ENCODE measurements around the gene PHF12. TPM values are rescaled to one million over a fixed set of nuclear protein-coding genes. Genes with fewer than 3 reads are reported as not detected.

Gene PHF12
- total RNA-seq, 1 donor from 2014 or later: 56.1 TPM

- Mint-ChIP-seq H3K4me1 (ENCODE audit: unreplicated experiment) (no peaks in the 10 kb centered on the region), H3K9me3 (ENCODE audit: unreplicated experiment) (no peaks in the 10 kb centered on the region), H3K4me3 (ENCODE audit: unreplicated experiment) (no peak overlapping the region), H3K27me3 (ENCODE audit: unreplicated experiment) (peaks cover 3% of the 10 kb centered on the region), H3K36me3 (ENCODE audit: low read depth, unreplicated experiment) (no peaks in the 10 kb centered on the region), H3K27ac (ENCODE audit: unreplicated experiment) (no peak overlapping the region)
- no peak for TF ChIP-seq CTCF (IDR thresholded peaks at IDR 0.05; ENCODE audit: unreplicated experiment)
- no peak for DNase-seq (ENCODE audit: low spot score)
Measured at GRCh38 chr17:28957277-28957991, 6.1 kb upstream of the PHF12 start.

- Mint-ChIP-seq H3K4me1 (ENCODE audit: unreplicated experiment) (no peaks in the 10 kb centered on the region), H3K36me3 (ENCODE audit: low read depth, unreplicated experiment) (no peaks in the 10 kb centered on the region), H3K27ac (ENCODE audit: unreplicated experiment) (no peak overlapping the region), H3K27me3 (ENCODE audit: unreplicated experiment) (peaks cover 3% of the 10 kb centered on the region), H3K4me3 (ENCODE audit: unreplicated experiment) (no peak overlapping the region), H3K9me3 (ENCODE audit: unreplicated experiment) (no peaks in the 10 kb centered on the region)
- DNase-seq (ENCODE audit: low spot score): no peak
- TF ChIP-seq CTCF (IDR thresholded peaks at IDR 0.05; ENCODE audit: unreplicated experiment): no peak
Measured at GRCh38 chr17:28956861-28957260, 5.5 kb upstream of the PHF12 start.

GRCh38 chr17:28956112-28956511, 4.8 kb upstream of the PHF12 start:
- no peak overlapping the region for H3K27ac Mint-ChIP-seq (ENCODE audit: unreplicated experiment)

GRCh38 chr17:28955408-28955807, 4.1 kb upstream of the PHF12 start:
- no peaks in the 10 kb centered on the region for H3K9me3 Mint-ChIP-seq (ENCODE audit: unreplicated experiment)
- DNase-seq (ENCODE audit: low spot score): no peak
- no peak overlapping the region for H3K27ac Mint-ChIP-seq (ENCODE audit: unreplicated experiment)
- H3K4me3 Mint-ChIP-seq (ENCODE audit: unreplicated experiment): no peak overlapping the region
- no peaks in the 10 kb centered on the region for H3K4me1 Mint-ChIP-seq (ENCODE audit: unreplicated experiment)
- TF ChIP-seq CTCF (IDR thresholded peaks at IDR 0.05; ENCODE audit: unreplicated experiment): no peak
- H3K27me3 Mint-ChIP-seq (ENCODE audit: unreplicated experiment): peaks cover 3% of the 10 kb centered on the region
- H3K36me3 Mint-ChIP-seq (ENCODE audit: low read depth, unreplicated experiment): no peaks in the 10 kb centered on the region

More at GRCh38 chr17:28956112-28956511, 4.8 kb upstream of the PHF12 start:
- DNase-seq (ENCODE audit: low spot score): no peak
- Mint-ChIP-seq H3K4me1 (ENCODE audit: unreplicated experiment) (no peaks in the 10 kb centered on the region), H3K4me3 (ENCODE audit: unreplicated experiment) (no peak overlapping the region), H3K36me3 (ENCODE audit: low read depth, unreplicated experiment) (no peaks in the 10 kb centered on the region), H3K9me3 (ENCODE audit: unreplicated experiment) (no peaks in the 10 kb centered on the region), H3K27me3 (ENCODE audit: unreplicated experiment) (peaks cover 3% of the 10 kb centered on the region)
- no peak for TF ChIP-seq CTCF (IDR thresholded peaks at IDR 0.05; ENCODE audit: unreplicated experiment)

- no peak for DNase-seq (ENCODE audit: low spot score)
- no peaks in the 10 kb centered on the region for H3K9me3 Mint-ChIP-seq (ENCODE audit: unreplicated experiment)
- no peak overlapping the region for H3K27ac Mint-ChIP-seq (ENCODE audit: unreplicated experiment)
- no peak for TF ChIP-seq CTCF (IDR thresholded peaks at IDR 0.05; ENCODE audit: unreplicated experiment)
- peaks cover 3% of the 10 kb centered on the region for H3K27me3 Mint-ChIP-seq (ENCODE audit: unreplicated experiment)
- no peak overlapping the region for H3K4me3 Mint-ChIP-seq (ENCODE audit: unreplicated experiment)
- no peaks in the 10 kb centered on the region for H3K4me1 Mint-ChIP-seq (ENCODE audit: unreplicated experiment)
- H3K36me3 Mint-ChIP-seq (ENCODE audit: low read depth, unreplicated experiment): no peaks in the 10 kb centered on the region
Measured at GRCh38 chr17:28954886-28955285, 3.6 kb upstream of the PHF12 start.

Data from endothelial cell (in vitro differentiated cells).